ENCODE measurements around the gene PTN. TPM values are rescaled to one million over a fixed set of nuclear protein-coding genes. Genes with fewer than 3 reads are reported as not detected.
"Not testable (repeated sequence)": the region's sequence is repeated elsewhere in the genome, so short reads cannot be mapped to it uniquely, and the experiment has no call there.

PTN gene
- total RNA-seq, 1 donor from 2014 or later = 11.1 TPM

DNA sequence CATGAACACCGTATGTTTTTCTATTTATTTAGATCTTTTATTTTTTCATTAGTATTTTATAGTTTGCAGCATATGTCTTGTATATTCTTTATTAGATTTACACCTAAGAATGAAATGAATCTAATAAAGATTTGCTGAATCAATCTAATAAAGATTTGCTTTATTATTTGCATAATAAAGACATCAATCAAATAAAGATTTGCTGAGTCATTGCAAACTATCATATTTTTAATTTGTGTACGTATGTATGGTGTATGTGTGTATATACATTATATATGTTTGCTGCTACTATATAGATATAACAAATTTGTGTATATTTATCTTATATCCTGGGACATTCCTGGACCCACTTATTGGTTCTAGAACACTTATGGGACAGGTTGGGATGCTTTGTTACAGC is 147.5 kb downstream of the PTN start:
- H4K20me1 ChIP-seq (ENCODE audit: insufficient read depth, low read length) = no peaks in the 10 kb centered on the region
- H3K4me1 Mint-ChIP-seq (ENCODE audit: low read depth, unreplicated experiment) = no peaks in the 10 kb centered on the region
- H3K9me3 ChIP-seq (ENCODE audit: insufficient read depth, low read depth, low read length) = no peaks in the 10 kb centered on the region
- FAIRE-seq = no peak
- TF ChIP-seq, protein P1, sequence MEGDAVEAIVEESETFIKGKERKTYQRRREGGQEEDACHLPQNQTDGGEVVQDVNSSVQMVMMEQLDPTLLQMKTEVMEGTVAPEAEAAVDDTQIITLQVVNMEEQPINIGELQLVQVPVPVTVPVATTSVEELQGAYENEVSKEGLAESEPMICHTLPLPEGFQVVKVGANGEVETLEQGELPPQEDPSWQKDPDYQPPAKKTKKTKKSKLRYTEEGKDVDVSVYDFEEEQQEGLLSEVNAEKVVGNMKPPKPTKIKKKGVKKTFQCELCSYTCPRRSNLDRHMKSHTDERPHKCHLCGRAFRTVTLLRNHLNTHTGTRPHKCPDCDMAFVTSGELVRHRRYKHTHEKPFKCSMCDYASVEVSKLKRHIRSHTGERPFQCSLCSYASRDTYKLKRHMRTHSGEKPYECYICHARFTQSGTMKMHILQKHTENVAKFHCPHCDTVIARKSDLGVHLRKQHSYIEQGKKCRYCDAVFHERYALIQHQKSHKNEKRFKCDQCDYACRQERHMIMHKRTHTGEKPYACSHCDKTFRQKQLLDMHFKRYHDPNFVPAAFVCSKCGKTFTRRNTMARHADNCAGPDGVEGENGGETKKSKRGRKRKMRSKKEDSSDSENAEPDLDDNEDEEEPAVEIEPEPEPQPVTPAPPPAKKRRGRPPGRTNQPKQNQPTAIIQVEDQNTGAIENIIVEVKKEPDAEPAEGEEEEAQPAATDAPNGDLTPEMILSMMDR (IDR thresholded peaks at IDR 0.05; ENCODE audit: insufficient read depth, low read depth, low read length) = no peak
- no peak for TF ChIP-seq EZH2 (IDR thresholded peaks at IDR 0.05; ENCODE audit: insufficient read depth, low read length)
- no peak overlapping the region for H3K27ac ChIP-seq (ENCODE audit: low read depth, low read length)
- no peak overlapping the region for H3K4me2 ChIP-seq (ENCODE audit: low read length)
- peaks cover 2% of the 10 kb centered on the region for H3K27me3 Mint-ChIP-seq (ENCODE audit: low read depth, unreplicated experiment)
- H2AFZ ChIP-seq (ENCODE audit: low read depth, low read length) = peak overlapping the region; percentile 58
- no peak overlapping the region for H3K4me3 Mint-ChIP-seq (ENCODE audit: unreplicated experiment)
- H3K36me3 ChIP-seq (ENCODE audit: insufficient read depth, low read length) = no peaks in the 10 kb centered on the region
- H3K9ac ChIP-seq (ENCODE audit: low read length) = no peak overlapping the region
- no peaks in the 10 kb centered on the region for H3K9me3 Mint-ChIP-seq (ENCODE audit: unreplicated experiment)
- no peaks in the 10 kb centered on the region for H3K4me1 ChIP-seq (ENCODE audit: insufficient read depth, low read length)
- H3K4me3 ChIP-seq (ENCODE audit: insufficient read depth, low read depth, low read length) = no peak overlapping the region
- no peaks in the 10 kb centered on the region for H3K79me2 ChIP-seq (ENCODE audit: insufficient read depth, low read length)
- H3K27me3 ChIP-seq (ENCODE audit: insufficient read depth, low read length) = no peaks in the 10 kb centered on the region
- no peak overlapping the region for H3K27ac Mint-ChIP-seq (ENCODE audit: unreplicated experiment)
- no peaks in the 10 kb centered on the region for H3K36me3 Mint-ChIP-seq (ENCODE audit: low read depth, unreplicated experiment)
- no peak for DNase-seq (ENCODE audit: low read depth)

- H3K4me1 ChIP-seq (ENCODE audit: insufficient read depth, low read length); H3K36me3 ChIP-seq (ENCODE audit: insufficient read depth, low read length); H3K4me1 Mint-ChIP-seq (ENCODE audit: low read depth, unreplicated experiment); DNase-seq (ENCODE audit: low read depth); H3K9me3 ChIP-seq (ENCODE audit: insufficient read depth, low read depth, low read length); H3K27me3 Mint-ChIP-seq (ENCODE audit: low read depth, unreplicated experiment); H3K27ac Mint-ChIP-seq (ENCODE audit: unreplicated experiment); H4K20me1 ChIP-seq (ENCODE audit: insufficient read depth, low read length); H3K36me3 Mint-ChIP-seq (ENCODE audit: low read depth, unreplicated experiment); H3K79me2 ChIP-seq (ENCODE audit: insufficient read depth, low read length); H3K9me3 Mint-ChIP-seq (ENCODE audit: unreplicated experiment); H3K4me3 ChIP-seq (ENCODE audit: insufficient read depth, low read depth, low read length); FAIRE-seq; H3K9ac ChIP-seq (ENCODE audit: low read length); H3K27ac ChIP-seq (ENCODE audit: low read depth, low read length); H3K27me3 ChIP-seq (ENCODE audit: insufficient read depth, low read length); H3K4me3 Mint-ChIP-seq (ENCODE audit: unreplicated experiment); H3K4me2 ChIP-seq (ENCODE audit: low read length); H2AFZ ChIP-seq (ENCODE audit: low read depth, low read length): not testable (repeated sequence)
Measured at GRCh38 chr7:137181619-137182018, 161.9 kb downstream of the PTN start.
